DOHH2 (cell line): ENCODE measurements around the gene ZNRF2.

Experiments used
- H3F3A ChIP-seq: fragments of 200-600 bp; sonication (generic), shearing (Covaris generic); 2 replicates; pipeline ENCODE4 v1.6.0; 2016; ENCODE audit warnings: antibody characterized with exemption, mild to moderate bottlenecking; ENCODE audit not compliant: control insufficient read depth, insufficient read depth
- H3K27ac ChIP-seq: fragments of 200-600 bp; sonication (generic); 2 replicates; pipeline ENCODE4 v1.5.1; 2014; ENCODE audit warnings: low read depth, mild to moderate bottlenecking, low read length, moderate library complexity
- H3K27me3 ChIP-seq: fragments of 200-600 bp; sonication (generic); 2 replicates; pipeline ENCODE4 v1.6.1; 2014; ENCODE audit warnings: mild to moderate bottlenecking, low read length, mixed read lengths; ENCODE audit not compliant: control insufficient read depth
- H3K36me3 ChIP-seq: fragments of 200-600 bp; sonication (generic); 2 replicates; pipeline ENCODE4 v1.6.1; 2014; ENCODE audit warnings: mild to moderate bottlenecking, low read length, moderate library complexity, mixed read lengths; ENCODE audit not compliant: control insufficient read depth
- H3K4me1 ChIP-seq: fragments of 200-600 bp; sonication (generic); 2 replicates; pipeline ENCODE4 v1.6.1; 2014; ENCODE audit warnings: mild to moderate bottlenecking, low read length, mixed read lengths; ENCODE audit not compliant: control insufficient read depth
- H3K4me2 ChIP-seq: fragments of 200-600 bp; sonication (generic); 2 replicates; pipeline ENCODE4 v1.6.0; 2014; ENCODE audit warnings: mild to moderate bottlenecking, low read length, moderate library complexity
- H3K4me3 ChIP-seq: fragments of 200-600 bp; sonication (generic); 2 replicates; pipeline ENCODE4 v1.5.1; 2014; ENCODE audit warnings: mild to moderate bottlenecking, low read length, mixed read lengths
- H3K79me2 ChIP-seq: fragments of 200-600 bp; sonication (generic); 2 replicates; pipeline ENCODE4 v1.6.1; 2014; ENCODE audit warnings: mild to moderate bottlenecking, low read length, mixed read lengths; ENCODE audit not compliant: control insufficient read depth
- H3K9me2 ChIP-seq: fragments of 200-600 bp; sonication (generic); replicated peaks from 2 replicates; pipeline ENCODE4 v1.6.1; 2014; ENCODE audit warnings: mild to moderate bottlenecking, low read length, mixed read lengths; ENCODE audit not compliant: control insufficient read depth
- H3K9me3 ChIP-seq: fragments of 200-600 bp; sonication (generic); 2 replicates; pipeline ENCODE4 v1.6.1; 2014; ENCODE audit warnings: antibody characterized with exemption, low read length, mixed read lengths; ENCODE audit not compliant: control insufficient read depth, insufficient read depth
- H4K20me1 ChIP-seq: fragments of 200-600 bp; sonication (generic); 2 replicates; pipeline ENCODE4 v1.6.0; 2014; ENCODE audit warnings: low read depth, mild to moderate bottlenecking, antibody characterized with exemption, low read length, moderate library complexity; ENCODE audit not compliant: control insufficient read depth, insufficient read depth
- EZH2phosphoT487 ChIP-seq: fragments of 200-600 bp; sonication (generic); IDR thresholded peaks from 2 replicates; pipeline ENCODE4 v1.6.1; 2017; ENCODE audit warnings: borderline replicate concordance, mild to moderate bottlenecking, antibody characterized with exemption, low read length, moderate library complexity, mixed read lengths
- TF ChIP-seq, protein P1 (sequence below): fragments of 200-600 bp; sonication (generic); IDR thresholded peaks from one replicate; pipeline ENCODE4 v1.5.1; 2014; ENCODE audit warnings: antibody characterized with exemption, mild to moderate bottlenecking, low read depth, low read length; ENCODE audit not compliant: poor library complexity, severe bottlenecking

The ZNRF2 gene

DNA sequence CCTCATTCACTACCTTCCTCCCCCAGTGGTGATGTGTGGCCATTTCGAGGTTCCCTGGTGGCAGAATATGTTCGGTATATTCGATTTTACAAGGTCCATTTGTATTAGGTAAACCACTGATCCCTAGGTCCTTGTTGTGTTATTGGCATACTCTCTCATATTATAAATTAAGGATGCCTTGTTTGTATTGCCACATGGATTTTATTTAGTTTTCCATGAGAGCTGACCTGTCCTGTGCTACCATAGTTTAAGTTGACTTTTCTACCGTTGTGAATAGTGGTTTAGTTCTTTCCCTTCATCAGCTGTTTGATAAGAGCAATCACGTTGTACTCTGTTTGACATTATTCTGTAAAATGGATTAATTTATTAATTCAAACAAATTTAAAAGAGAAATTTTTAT is 29.4 kb downstream of the ZNRF2 start:
- TF ChIP-seq, protein P1, sequence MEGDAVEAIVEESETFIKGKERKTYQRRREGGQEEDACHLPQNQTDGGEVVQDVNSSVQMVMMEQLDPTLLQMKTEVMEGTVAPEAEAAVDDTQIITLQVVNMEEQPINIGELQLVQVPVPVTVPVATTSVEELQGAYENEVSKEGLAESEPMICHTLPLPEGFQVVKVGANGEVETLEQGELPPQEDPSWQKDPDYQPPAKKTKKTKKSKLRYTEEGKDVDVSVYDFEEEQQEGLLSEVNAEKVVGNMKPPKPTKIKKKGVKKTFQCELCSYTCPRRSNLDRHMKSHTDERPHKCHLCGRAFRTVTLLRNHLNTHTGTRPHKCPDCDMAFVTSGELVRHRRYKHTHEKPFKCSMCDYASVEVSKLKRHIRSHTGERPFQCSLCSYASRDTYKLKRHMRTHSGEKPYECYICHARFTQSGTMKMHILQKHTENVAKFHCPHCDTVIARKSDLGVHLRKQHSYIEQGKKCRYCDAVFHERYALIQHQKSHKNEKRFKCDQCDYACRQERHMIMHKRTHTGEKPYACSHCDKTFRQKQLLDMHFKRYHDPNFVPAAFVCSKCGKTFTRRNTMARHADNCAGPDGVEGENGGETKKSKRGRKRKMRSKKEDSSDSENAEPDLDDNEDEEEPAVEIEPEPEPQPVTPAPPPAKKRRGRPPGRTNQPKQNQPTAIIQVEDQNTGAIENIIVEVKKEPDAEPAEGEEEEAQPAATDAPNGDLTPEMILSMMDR = no peak
- TF ChIP-seq EZH2phosphoT487 = no peak
- H3K4me1 ChIP-seq = peaks cover 39% of the 10 kb centered on the region
- no peak overlapping the region for H3K4me3 ChIP-seq

GRCh38 chr7:30315589-30315988 is 31.2 kb downstream of the ZNRF2 start:
- Histone ChIP-seq H3K9me3 (no peaks in the 10 kb centered on the region), H3K4me1 (peaks cover 42% of the 10 kb centered on the region), H3K79me2 (peaks cover 97% of the 10 kb centered on the region), H3K4me3 (no peak overlapping the region), H3K9me2 (no peaks in the 10 kb centered on the region), H3K4me2 (no peak overlapping the region), H3F3A (peaks cover 5% of the 10 kb centered on the region; the same call in 1 of the 2 replicates), H3K27me3 (no peaks in the 10 kb centered on the region), H4K20me1 (peaks cover 5% of the 10 kb centered on the region; the same call in 1 of the 2 replicates), H3K36me3 (no peaks in the 10 kb centered on the region), H3K27ac (no peak overlapping the region)
- TF ChIP-seq, protein P1 = no peak
- TF ChIP-seq EZH2phosphoT487 = no peak

More for the DNA sequence above, 29.4 kb downstream of the ZNRF2 start:
- H3K9me3 ChIP-seq = no peaks in the 10 kb centered on the region
- peaks cover 5% of the 10 kb centered on the region; the same call in 1 of the 2 replicates for H4K20me1 ChIP-seq
- no peaks in the 10 kb centered on the region for H3K9me2 ChIP-seq
- 0 out of 2 replicates have a peak, but pooled peaks cover 3% of the 10 kb centered on the region for H3F3A ChIP-seq
- H3K27ac ChIP-seq = no peak overlapping the region
- no peaks in the 10 kb centered on the region for H3K27me3 ChIP-seq
- peaks cover 97% of the 10 kb centered on the region for H3K79me2 ChIP-seq
- no peak overlapping the region for H3K4me2 ChIP-seq
- no peaks in the 10 kb centered on the region for H3K36me3 ChIP-seq

- Histone ChIP-seq H3K79me2 (peaks cover 95% of the 10 kb centered on the region), H3K27me3 (no peaks in the 10 kb centered on the region), H4K20me1 (no peaks in the 10 kb centered on the region), H3K4me2 (peak overlapping the region; percentile 93), H3K36me3 (peaks cover 8% of the 10 kb centered on the region), H3F3A (peaks cover 24% of the 10 kb centered on the region), H3K27ac (peak overlapping the region; percentile 78), H3K9me3 (no peaks in the 10 kb centered on the region), H3K9me2 (no peaks in the 10 kb centered on the region), H3K4me3 (peak overlapping the region; percentile 65), H3K4me1 (peaks cover 76% of the 10 kb centered on the region)
- no peak for TF ChIP-seq EZH2phosphoT487
- TF ChIP-seq, protein P1 = no peak
These were observed 36.0 kb downstream of the ZNRF2 start for GRCh38 chr7:30320392-30320791.
